Measurements from ENCODE around the gene TSPAN32.

The TSPAN32 gene

GRCh38 chr11:2304506-2305139 lies 2.8 kb downstream of the TSPAN32 start:
- no peak for DNase-seq (ENCODE audit: low read depth)

- DNase-seq (ENCODE audit: low read depth): peak; percentile 82
These were observed 3.4 kb downstream of the TSPAN32 start for GRCh38 chr11:2305140-2305778.

GRCh38 chr11:2305788-2306451 lies 4.1 kb downstream of the TSPAN32 start:
- DNase-seq (ENCODE audit: low read depth): no peak

- no peak for DNase-seq (ENCODE audit: low read depth)
These were observed 4.6 kb downstream of the TSPAN32 start for GRCh38 chr11:2306452-2306823.

GRCh38 chr11:2306877-2307500 lies 5.2 kb downstream of the TSPAN32 start:
- DNase-seq (ENCODE audit: low read depth): no peak

GRCh38 chr11:2307501-2308331 lies 5.9 kb downstream of the TSPAN32 start:
- no peak for DNase-seq (ENCODE audit: low read depth)

- DNase-seq (ENCODE audit: low read depth): no peak
These were observed 6.9 kb downstream of the TSPAN32 start for GRCh38 chr11:2308713-2309112.

- DNase-seq (ENCODE audit: low read depth): no peak
These were observed 7.6 kb downstream of the TSPAN32 start for GRCh38 chr11:2309251-2310072.

- no peak for DNase-seq (ENCODE audit: low read depth)
These were observed 8.4 kb downstream of the TSPAN32 start for GRCh38 chr11:2310073-2310785.

GRCh38 chr11:2310786-2311352 lies 9.1 kb downstream of the TSPAN32 start:
- no peak for DNase-seq (ENCODE audit: low read depth)

GRCh38 chr11:2311353-2312133 lies 9.7 kb downstream of the TSPAN32 start:
- DNase-seq (ENCODE audit: low read depth): no peak

GRCh38 chr11:2312232-2313042 lies 10.6 kb downstream of the TSPAN32 start:
- no peak for DNase-seq (ENCODE audit: low read depth)

GRCh38 chr11:2313051-2313951 lies 11.5 kb downstream of the TSPAN32 start:
- no peak for DNase-seq (ENCODE audit: low read depth)

- DNase-seq (ENCODE audit: low read depth): no peak
These were observed 12.3 kb downstream of the TSPAN32 start for GRCh38 chr11:2314136-2314524.

- DNase-seq (ENCODE audit: low read depth): no peak
These were observed 12.9 kb downstream of the TSPAN32 start for GRCh38 chr11:2314525-2315394.

- DNase-seq (ENCODE audit: low read depth): no peak
These were observed 13.8 kb downstream of the TSPAN32 start for GRCh38 chr11:2315395-2316168.

Data from activated gamma-delta T cell treated with anti-CD3 and anti-CD28 coated beads, Interleukin-2, amount 50 U/mL, for 16 hours (primary cell).